ENCODE results near the gene MEIS3.
A peak's percentile ranks its signal among the peaks of the same experiment; 100 is the strongest.

The MEIS3 gene

GRCh38 chr19:47435196-47435595 lies 15.9 kb upstream of the MEIS3 start:
- no peak for DNase-seq

- DNase-seq, result no peak
These were observed 14.8 kb upstream of the MEIS3 start for GRCh38 chr19:47434088-47434487.

- DNase-seq, result no peak
These were observed 13.8 kb upstream of the MEIS3 start for GRCh38 chr19:47433121-47433520.

GRCh38 chr19:47432499-47432898 lies 13.2 kb upstream of the MEIS3 start:
- no peak for DNase-seq

GRCh38 chr19:47432091-47432490 lies 12.8 kb upstream of the MEIS3 start:
- no peak for DNase-seq

- DNase-seq, result peak; percentile 94
These were observed 10.9 kb upstream of the MEIS3 start for GRCh38 chr19:47430041-47430802.

GRCh38 chr19:47429140-47429793 lies 9.9 kb upstream of the MEIS3 start:
- no peak for DNase-seq

- DNase-seq, result peak; percentile 91
These were observed 9.0 kb upstream of the MEIS3 start for GRCh38 chr19:47428177-47428894.

GRCh38 chr19:47427241-47428176 lies 8.2 kb upstream of the MEIS3 start:
- DNase-seq, result peak; percentile 83

- DNase-seq, result no peak
These were observed 4.0 kb upstream of the MEIS3 start for GRCh38 chr19:47423203-47423882.

- no peak for DNase-seq
These were observed 3.3 kb upstream of the MEIS3 start for GRCh38 chr19:47422417-47423163.

GRCh38 chr19:47421844-47422395 lies 2.6 kb upstream of the MEIS3 start:
- DNase-seq, result no peak

- DNase-seq, result no peak
These were observed 2.0 kb upstream of the MEIS3 start for GRCh38 chr19:47421244-47421786.

- DNase-seq, result no peak
These were observed 462 bp upstream of the MEIS3 start for GRCh38 chr19:47419789-47420188.

GRCh38 chr19:47418692-47419029 lies 666 bp downstream of the MEIS3 start:
- no peak for DNase-seq

GRCh38 chr19:47417746-47418691 lies 1.3 kb downstream of the MEIS3 start:
- DNase-seq, result peak; percentile 57

- no peak for DNase-seq
These were observed 2.1 kb downstream of the MEIS3 start for GRCh38 chr19:47417107-47417745.

- no peak for DNase-seq
These were observed 2.7 kb downstream of the MEIS3 start for GRCh38 chr19:47416643-47416985.

GRCh38 chr19:47415953-47416642 lies 3.2 kb downstream of the MEIS3 start:
- DNase-seq, result no peak
